ENCODE measurements around the gene PTBP1. TPM values are rescaled to one million over a fixed set of nuclear protein-coding genes. Genes with fewer than 3 reads are reported as not detected.
A peak's percentile ranks its signal among the peaks of the same experiment; 100 is the strongest.

Gene PTBP1
- total and polyA plus RNA-seq, 8 donors = 83.3 to 160 (median 115) TPM

DNA sequence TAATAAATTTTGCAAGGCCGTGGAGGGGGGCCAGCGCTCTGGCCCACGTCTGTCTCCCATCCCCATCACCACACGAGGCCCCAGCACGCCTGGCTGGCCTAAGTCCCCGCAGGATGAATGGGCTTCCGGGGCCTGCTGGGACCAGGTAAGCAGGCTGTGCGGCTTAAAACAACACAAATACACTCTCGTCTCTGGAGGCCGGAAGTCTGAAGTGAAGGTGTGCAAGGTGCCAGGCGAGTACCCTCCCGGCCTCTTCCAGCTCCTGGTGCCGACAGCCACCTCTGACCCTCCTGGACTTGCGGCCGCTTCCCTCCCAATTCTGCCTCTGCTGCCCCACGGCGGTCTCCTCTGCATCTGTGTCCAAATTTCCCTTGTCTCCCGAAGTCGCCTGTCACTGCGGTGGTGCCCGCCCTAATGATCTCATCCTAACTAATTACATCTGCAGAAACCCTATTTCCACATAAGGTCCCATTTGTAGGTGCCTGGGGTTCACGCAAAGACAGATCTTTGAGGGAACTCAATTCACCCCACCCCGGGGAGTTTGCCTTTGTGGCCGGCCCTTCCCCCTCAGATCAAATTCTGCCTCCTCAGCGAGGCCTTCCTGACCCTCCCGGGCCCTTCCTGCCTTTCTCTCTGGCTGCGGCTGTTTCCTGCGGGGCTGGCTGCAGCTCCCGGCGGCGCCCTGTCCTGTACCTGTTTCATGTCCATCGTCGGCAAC lies 8.1 kb upstream of the PTBP1 start:
- TF ChIP-seq, protein P1, sequence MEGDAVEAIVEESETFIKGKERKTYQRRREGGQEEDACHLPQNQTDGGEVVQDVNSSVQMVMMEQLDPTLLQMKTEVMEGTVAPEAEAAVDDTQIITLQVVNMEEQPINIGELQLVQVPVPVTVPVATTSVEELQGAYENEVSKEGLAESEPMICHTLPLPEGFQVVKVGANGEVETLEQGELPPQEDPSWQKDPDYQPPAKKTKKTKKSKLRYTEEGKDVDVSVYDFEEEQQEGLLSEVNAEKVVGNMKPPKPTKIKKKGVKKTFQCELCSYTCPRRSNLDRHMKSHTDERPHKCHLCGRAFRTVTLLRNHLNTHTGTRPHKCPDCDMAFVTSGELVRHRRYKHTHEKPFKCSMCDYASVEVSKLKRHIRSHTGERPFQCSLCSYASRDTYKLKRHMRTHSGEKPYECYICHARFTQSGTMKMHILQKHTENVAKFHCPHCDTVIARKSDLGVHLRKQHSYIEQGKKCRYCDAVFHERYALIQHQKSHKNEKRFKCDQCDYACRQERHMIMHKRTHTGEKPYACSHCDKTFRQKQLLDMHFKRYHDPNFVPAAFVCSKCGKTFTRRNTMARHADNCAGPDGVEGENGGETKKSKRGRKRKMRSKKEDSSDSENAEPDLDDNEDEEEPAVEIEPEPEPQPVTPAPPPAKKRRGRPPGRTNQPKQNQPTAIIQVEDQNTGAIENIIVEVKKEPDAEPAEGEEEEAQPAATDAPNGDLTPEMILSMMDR (IDR thresholded peaks at IDR 0.05) = no peak
- no peaks in the 10 kb centered on the region for H3K36me3 ChIP-seq
- H3K4me1 ChIP-seq = no peaks in the 10 kb centered on the region
- peak in 1 of 6 donors; percentile 57 for DNase-seq
- FAIRE-seq = no peak
- no peak overlapping the region for H3K4me3 ChIP-seq
- WGBS, 2 donors = 63 to 71% methylated on average over 33 of the region's 33 CpGs
- ATAC-seq = peak in 2 of 4 donors; percentile 15 to 20
- intact Hi-C loops (cut with DNase I) = no loop called here
- H3K27me3 ChIP-seq = no peaks in the 10 kb centered on the region
- peak overlapping the region in 1 of 4 donors; percentile 17 for H3K27ac ChIP-seq
- no peaks in the 10 kb centered on the region for H3K9me3 ChIP-seq

GRCh38 chr19:789701-790060 lies 7.6 kb upstream of the PTBP1 start:
- H3K27ac ChIP-seq = peak overlapping the region in 1 of 4 donors; percentile 17
- WGBS, 2 donors = 87 to 91% methylated on average over 9 of the region's 9 CpGs
- peak in 1 of 6 donors; percentile 8 for DNase-seq

GRCh38 chr19:791007-791566 lies 6.2 kb upstream of the PTBP1 start:
- Histone ChIP-seq H3K4me3 (no peak overlapping the region), H3K4me1 (peaks cover 0 to 3% (median 0%) of the 10 kb centered on the region in 3 donors), H3K36me3 (no peaks in the 10 kb centered on the region), H3K9me3 (no peaks in the 10 kb centered on the region), H3K27ac (no peak overlapping the region), H3K27me3 (no peaks in the 10 kb centered on the region)
- ATAC-seq = no peak
- WGBS, 2 donors = 85 to 87% methylated on average over 26 of the region's 26 CpGs
- FAIRE-seq = no peak
- TF ChIP-seq, protein P1 (IDR thresholded peaks at IDR 0.05) = no peak
- intact Hi-C loops (cut with DNase I) = no loop called here
- no peak for DNase-seq

More at GRCh38 chr19:789701-790060, 7.6 kb upstream of the PTBP1 start:
- Histone ChIP-seq H3K4me1 (no peaks in the 10 kb centered on the region), H3K4me3 (no peak overlapping the region), H3K36me3 (no peaks in the 10 kb centered on the region), H3K27me3 (no peaks in the 10 kb centered on the region), H3K9me3 (no peaks in the 10 kb centered on the region)
- FAIRE-seq (no peak), ATAC-seq (no peak)
- intact Hi-C loops (cut with DNase I) = no loop called here
- TF ChIP-seq, protein P1 (IDR thresholded peaks at IDR 0.05) = no peak

DNA sequence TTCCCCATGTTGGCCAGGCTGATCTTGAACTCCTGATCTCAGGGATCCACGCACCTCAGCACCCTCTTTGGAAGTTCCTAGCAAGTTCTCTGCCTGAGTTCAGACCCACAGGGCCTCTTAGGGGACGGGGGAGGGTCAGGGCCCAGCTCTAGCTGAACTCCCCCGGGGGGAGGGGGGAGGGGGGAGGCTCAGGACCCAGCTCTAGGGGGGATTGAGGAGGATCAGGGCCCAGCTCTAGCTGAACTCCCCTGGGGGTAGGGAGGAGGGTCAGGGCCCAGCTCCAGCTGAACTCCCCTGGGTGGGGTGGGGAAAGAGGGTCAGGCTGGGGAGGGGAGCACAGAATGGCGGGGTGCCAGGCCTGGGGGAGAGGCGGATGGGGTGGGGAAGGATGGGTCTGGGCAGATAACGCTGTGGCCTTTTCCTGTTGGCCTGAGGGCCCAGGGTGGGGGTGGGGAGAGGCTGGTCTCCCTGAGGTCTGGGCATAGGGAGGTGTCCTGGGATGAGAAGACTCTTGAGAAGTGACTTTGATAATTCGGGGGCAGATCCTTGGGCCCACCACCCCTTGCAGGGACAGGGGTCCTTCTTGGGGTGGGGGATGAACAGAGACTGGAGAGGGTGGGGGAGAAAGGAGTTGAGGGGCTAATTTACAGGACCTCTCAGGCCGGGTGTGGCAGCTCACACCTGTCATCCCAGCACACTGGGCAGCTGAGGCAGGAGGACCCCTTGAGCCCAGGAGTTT lies 5.5 kb upstream of the PTBP1 start:
- H3K4me3 ChIP-seq = no peak overlapping the region
- no peaks in the 10 kb centered on the region for H3K9me3 ChIP-seq
- H3K27ac ChIP-seq = no peak overlapping the region
- TF ChIP-seq, protein P1 (IDR thresholded peaks at IDR 0.05) = no peak
- no peaks in the 10 kb centered on the region for H3K36me3 ChIP-seq
- intact Hi-C loops (cut with DNase I) = no loop called here
- ATAC-seq = no peak
- no peaks in the 10 kb centered on the region for H3K27me3 ChIP-seq
- WGBS, 2 donors = 51 to 76% methylated on average over 5 to 8 of the region's 8 CpGs
- peaks cover 0 to 3% (median 0%) of the 10 kb centered on the region in 3 donors for H3K4me1 ChIP-seq
- no peak for FAIRE-seq
- DNase-seq = peak in 3 of 6 donors; percentile 16 to 70 (median 53)

All from pancreas (tissue), 10 donors.